ENCODE data around the gene ARRB2. TPM values are rescaled to one million over a fixed set of nuclear protein-coding genes. Genes with fewer than 3 reads are reported as not detected.

The ARRB2 gene
- total and polyA plus RNA-seq, 4 donors: 11.8 to 16.5 (median 13.9) TPM

GRCh38 chr17:4708436-4708835 is 2.0 kb upstream of the ARRB2 start (continued):
- TF ChIP-seq, protein P1, sequence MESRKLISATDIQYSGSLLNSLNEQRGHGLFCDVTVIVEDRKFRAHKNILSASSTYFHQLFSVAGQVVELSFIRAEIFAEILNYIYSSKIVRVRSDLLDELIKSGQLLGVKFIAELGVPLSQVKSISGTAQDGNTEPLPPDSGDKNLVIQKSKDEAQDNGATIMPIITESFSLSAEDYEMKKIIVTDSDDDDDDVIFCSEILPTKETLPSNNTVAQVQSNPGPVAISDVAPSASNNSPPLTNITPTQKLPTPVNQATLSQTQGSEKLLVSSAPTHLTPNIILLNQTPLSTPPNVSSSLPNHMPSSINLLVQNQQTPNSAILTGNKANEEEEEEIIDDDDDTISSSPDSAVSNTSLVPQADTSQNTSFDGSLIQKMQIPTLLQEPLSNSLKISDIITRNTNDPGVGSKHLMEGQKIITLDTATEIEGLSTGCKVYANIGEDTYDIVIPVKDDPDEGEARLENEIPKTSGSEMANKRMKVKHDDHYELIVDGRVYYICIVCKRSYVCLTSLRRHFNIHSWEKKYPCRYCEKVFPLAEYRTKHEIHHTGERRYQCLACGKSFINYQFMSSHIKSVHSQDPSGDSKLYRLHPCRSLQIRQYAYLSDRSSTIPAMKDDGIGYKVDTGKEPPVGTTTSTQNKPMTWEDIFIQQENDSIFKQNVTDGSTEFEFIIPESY (IDR thresholded peaks at IDR 0.05): no peak
- TF ChIP-seq JUND (IDR thresholded peaks at IDR 0.05) (no peak), NR2F2 (IDR thresholded peaks at IDR 0.05) (no peak), EGR1 (IDR thresholded peaks at IDR 0.05; ENCODE audit: low read depth in 2 of 2) (no peak), ATF3 (IDR thresholded peaks at IDR 0.05) (no peak), FOXA1 (IDR thresholded peaks at IDR 0.05) (no peak), HNF4G (IDR thresholded peaks at IDR 0.05) (no peak), RAD21 (IDR thresholded peaks at IDR 0.05) (no peak), MAX (IDR thresholded peaks at IDR 0.05) (no peak)

DNA sequence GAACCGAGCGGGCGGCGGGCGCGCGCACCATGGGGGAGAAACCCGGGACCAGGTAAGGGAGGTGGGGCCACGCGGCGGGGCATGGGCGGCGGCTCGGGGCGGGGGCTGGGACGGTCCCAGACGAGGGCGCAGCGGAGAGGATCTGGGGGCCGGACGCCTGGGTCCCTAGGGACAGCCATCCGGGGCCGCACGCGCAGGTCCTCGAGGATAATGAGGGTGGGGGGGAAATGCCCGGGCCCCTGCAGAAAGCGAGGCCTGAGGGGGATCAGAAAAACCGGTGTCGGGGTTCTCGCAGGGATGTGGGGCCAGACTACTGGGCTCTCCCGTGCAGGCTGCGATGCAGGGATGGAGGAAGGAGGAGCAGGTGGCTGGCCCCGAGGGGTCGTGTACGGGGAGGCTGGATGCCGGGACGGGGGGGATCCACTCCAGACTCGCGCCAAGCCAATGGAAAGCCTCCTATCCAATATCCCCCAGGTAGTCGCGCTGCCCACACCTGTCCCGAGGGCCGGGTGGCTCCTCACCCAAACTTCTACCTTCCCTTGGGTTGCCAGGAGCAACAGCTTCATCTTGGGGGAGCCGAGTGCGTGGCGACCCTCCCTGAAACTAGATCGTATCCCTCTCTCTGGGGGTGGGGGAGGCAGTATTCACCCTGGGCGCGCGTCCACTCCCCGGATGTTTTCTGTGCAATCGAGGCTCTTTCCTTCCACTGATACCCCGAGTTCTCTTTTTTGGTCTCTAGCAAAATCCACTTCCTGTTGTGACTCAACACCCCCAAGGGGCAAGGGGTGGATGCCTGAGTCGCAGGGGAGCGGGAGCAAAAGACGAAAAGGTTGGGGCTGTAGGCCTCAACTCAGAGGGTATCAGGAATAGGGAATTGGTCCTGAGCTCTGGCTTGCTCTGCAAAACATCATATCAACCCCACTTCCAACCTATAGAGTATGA is 532 bp downstream of the ARRB2 start:
- no peak for DNase-seq (ENCODE audit: low spot score)

DNA sequence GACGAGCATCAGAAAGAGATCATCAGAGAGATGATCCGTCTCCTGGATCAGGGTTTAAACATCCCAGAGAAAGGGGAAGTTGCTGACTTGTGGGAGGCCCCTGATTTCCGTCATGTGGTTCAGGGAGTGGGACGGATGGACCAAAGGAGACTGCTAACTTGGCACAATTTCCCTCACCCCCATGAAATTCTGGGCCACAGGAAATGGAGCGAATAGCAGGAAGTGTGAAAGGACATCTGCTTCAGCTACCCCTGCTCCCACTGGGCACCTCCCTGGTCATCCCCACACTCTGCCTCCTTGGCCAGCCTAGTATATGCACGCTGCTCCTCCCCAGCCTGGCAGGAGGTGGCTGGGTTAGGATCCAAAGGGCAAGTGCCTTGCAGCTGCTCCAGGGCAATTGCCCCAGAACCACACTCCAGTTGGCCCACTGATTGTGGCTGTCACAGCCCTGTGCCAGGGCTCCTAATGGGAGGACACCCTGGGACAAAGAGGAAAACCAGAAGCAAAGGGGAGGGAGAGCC is 1.3 kb downstream of the ARRB2 start:
- peaks cover 0 to 4% (median 0%) of the 10 kb centered on the region in 4 donors for H3K36me3 ChIP-seq (ENCODE audit: control insufficient read depth in 4 of 4, insufficient read depth in 3 of 4, low read depth in 1 of 4, low read length in 3 of 4)
- peak overlapping the region in 1 of 2 donors; percentile 82 for H3K9ac ChIP-seq (ENCODE audit: low read depth in 1 of 2, low read length in 2 of 2)
- no peak for DNase-seq (ENCODE audit: low spot score)
- TF ChIP-seq FOXA1 (IDR thresholded peaks at IDR 0.05): no peak
- peak in 1 of 2 donors; percentile 48 for TF ChIP-seq RAD21 (IDR thresholded peaks at IDR 0.05)
- no peak for TF ChIP-seq GABPA (IDR thresholded peaks at IDR 0.05 in 1 of 2, conservative IDR thresholded peaks at IDR 0.05 in 1 of 2)
- TF ChIP-seq, protein P1 (IDR thresholded peaks at IDR 0.05): peak; percentile 19
- TF ChIP-seq HNF4G (IDR thresholded peaks at IDR 0.05): peak; percentile 81
- peak; percentile 18 to 42 for TF ChIP-seq EGR1 (IDR thresholded peaks at IDR 0.05; ENCODE audit: low read depth in 2 of 2)
- TF ChIP-seq, protein P2, sequence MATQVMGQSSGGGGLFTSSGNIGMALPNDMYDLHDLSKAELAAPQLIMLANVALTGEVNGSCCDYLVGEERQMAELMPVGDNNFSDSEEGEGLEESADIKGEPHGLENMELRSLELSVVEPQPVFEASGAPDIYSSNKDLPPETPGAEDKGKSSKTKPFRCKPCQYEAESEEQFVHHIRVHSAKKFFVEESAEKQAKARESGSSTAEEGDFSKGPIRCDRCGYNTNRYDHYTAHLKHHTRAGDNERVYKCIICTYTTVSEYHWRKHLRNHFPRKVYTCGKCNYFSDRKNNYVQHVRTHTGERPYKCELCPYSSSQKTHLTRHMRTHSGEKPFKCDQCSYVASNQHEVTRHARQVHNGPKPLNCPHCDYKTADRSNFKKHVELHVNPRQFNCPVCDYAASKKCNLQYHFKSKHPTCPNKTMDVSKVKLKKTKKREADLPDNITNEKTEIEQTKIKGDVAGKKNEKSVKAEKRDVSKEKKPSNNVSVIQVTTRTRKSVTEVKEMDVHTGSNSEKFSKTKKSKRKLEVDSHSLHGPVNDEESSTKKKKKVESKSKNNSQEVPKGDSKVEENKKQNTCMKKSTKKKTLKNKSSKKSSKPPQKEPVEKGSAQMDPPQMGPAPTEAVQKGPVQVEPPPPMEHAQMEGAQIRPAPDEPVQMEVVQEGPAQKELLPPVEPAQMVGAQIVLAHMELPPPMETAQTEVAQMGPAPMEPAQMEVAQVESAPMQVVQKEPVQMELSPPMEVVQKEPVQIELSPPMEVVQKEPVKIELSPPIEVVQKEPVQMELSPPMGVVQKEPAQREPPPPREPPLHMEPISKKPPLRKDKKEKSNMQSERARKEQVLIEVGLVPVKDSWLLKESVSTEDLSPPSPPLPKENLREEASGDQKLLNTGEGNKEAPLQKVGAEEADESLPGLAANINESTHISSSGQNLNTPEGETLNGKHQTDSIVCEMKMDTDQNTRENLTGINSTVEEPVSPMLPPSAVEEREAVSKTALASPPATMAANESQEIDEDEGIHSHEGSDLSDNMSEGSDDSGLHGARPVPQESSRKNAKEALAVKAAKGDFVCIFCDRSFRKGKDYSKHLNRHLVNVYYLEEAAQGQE (IDR thresholded peaks at IDR 0.05): peak; percentile 77
- TF ChIP-seq ATF3 (IDR thresholded peaks at IDR 0.05): no peak
- no peak for TF ChIP-seq CTCF (IDR thresholded peaks at IDR 0.05; ENCODE audit: low read depth, low read length, missing input control)
- TF ChIP-seq NR2F2 (IDR thresholded peaks at IDR 0.05): peak; percentile 8
- peak; percentile 90 for TF ChIP-seq HNF4A (conservative IDR thresholded peaks at IDR 0.05)
- TF ChIP-seq RXRA (IDR thresholded peaks at IDR 0.05): peak; percentile 74 to 83

More for the DNA sequence above, 532 bp downstream of the ARRB2 start:
- peak overlapping the region; percentile 89 to 95 for H3K27ac ChIP-seq (ENCODE audit: low read depth in 1 of 2, low read length in 2 of 2)
- WGBS: 16% methylated on average over 57 of the region's 57 CpGs
- peaks cover 15 to 37% (median 27%) of the 10 kb centered on the region in 4 donors for H3K4me1 ChIP-seq (ENCODE audit: control insufficient read depth in 4 of 4, insufficient read depth in 4 of 4, low read length in 3 of 4)
- TF ChIP-seq MAX (IDR thresholded peaks at IDR 0.05): peak; percentile 3
- TF ChIP-seq NR2F2 (IDR thresholded peaks at IDR 0.05): no peak
- peaks cover 0 to 1% (median 0%) of the 10 kb centered on the region in 4 donors for H3K36me3 ChIP-seq (ENCODE audit: control insufficient read depth in 4 of 4, insufficient read depth in 3 of 4, low read depth in 1 of 4, low read length in 3 of 4)
- H3K4me3 ChIP-seq (ENCODE audit: low read depth in 1 of 3, low read length in 3 of 3): peak overlapping the region; percentile 18 to 70 (median 66)
- no peaks in the 10 kb centered on the region for H3K27me3 ChIP-seq (ENCODE audit: control insufficient read depth in 4 of 4, insufficient read depth in 4 of 4, low read length in 3 of 4)
- peak overlapping the region; percentile 49 to 82 for H3K9ac ChIP-seq (ENCODE audit: low read depth in 1 of 2, low read length in 2 of 2)
- H3K9me3 ChIP-seq (ENCODE audit: control insufficient read depth in 4 of 4, low read length in 3 of 4): no peaks in the 10 kb centered on the region

More for the DNA sequence above, 1.3 kb downstream of the ARRB2 start:
- 17% methylated on average over 6 of the region's 6 CpGs for WGBS
- Histone ChIP-seq H3K27me3 (ENCODE audit: control insufficient read depth in 4 of 4, insufficient read depth in 4 of 4, low read length in 3 of 4) (no peaks in the 10 kb centered on the region), H3K4me3 (ENCODE audit: low read depth in 1 of 3, low read length in 3 of 3) (peak overlapping the region; percentile 1 to 66 (median 46)), H3K4me1 (ENCODE audit: control insufficient read depth in 4 of 4, insufficient read depth in 4 of 4, low read length in 3 of 4) (peaks cover 15 to 37% (median 27%) of the 10 kb centered on the region in 4 donors), H3K9me3 (ENCODE audit: control insufficient read depth in 4 of 4, low read length in 3 of 4) (no peaks in the 10 kb centered on the region), H3K27ac (ENCODE audit: low read depth in 1 of 2, low read length in 2 of 2) (peak overlapping the region; percentile 89 to 95)
